MCF 10A (cell line): ENCODE results near the gene EXOC3L1. TPM values are rescaled to one million over a fixed set of nuclear protein-coding genes. Genes with fewer than 3 reads are reported as not detected.
A peak's percentile ranks its signal among the peaks of the same experiment; 100 is the strongest.

ENCODE experiments used
- BruUV-seq: library from RNA; stranded (reverse); fragments of 400-500 nt; replicated peaks from 2 replicates; lab custom pipeline; 2021; lab: Mats Ljungman, UMichigan
- CTCF ChIA-PET: fragments of 300-600 bp; sonication (Branson Sonifier 250); formaldehyde crosslinking; extraction: SDS; loops from one replicate; lab custom pipeline; 2021; ENCODE audit warnings: antibody characterized with exemption, inconsistent platforms; lab: Yijun Ruan, JAX
- POLR2A ChIA-PET: fragments of 300-600, 350-650 bp; sonication (Branson Sonifier 250); formaldehyde crosslinking; extraction: SDS; loops from one replicate; lab custom pipeline; 2020; ENCODE audit warnings: antibody characterized with exemption, inconsistent platforms; lab: Yijun Ruan, JAX
- DNase-seq: peaks from one replicate; pipeline ENCODE4 v3.0.0-alpha.2; 2018; ENCODE audit not compliant: unreplicated experiment
- H3K27ac Mint-ChIP-seq: one replicate; pipeline ENCODE4 v1.8.0; 2022; ENCODE audit warnings: mild to moderate bottlenecking, low read depth, mixed read lengths; ENCODE audit not compliant: unreplicated experiment
- H3K27me3 Mint-ChIP-seq: one replicate; pipeline ENCODE4 v1.8.0; 2022; ENCODE audit warnings: mixed read lengths; ENCODE audit not compliant: insufficient read depth, unreplicated experiment
- H3K36me3 Mint-ChIP-seq: one replicate; pipeline ENCODE4 v1.8.0; 2022; ENCODE audit warnings: mild to moderate bottlenecking, moderate library complexity, mixed read lengths; ENCODE audit not compliant: insufficient read depth, unreplicated experiment
- H3K4me1 Mint-ChIP-seq: one replicate; pipeline ENCODE4 v1.8.0; 2022; ENCODE audit warnings: mixed read lengths; ENCODE audit not compliant: insufficient read depth, unreplicated experiment
- H3K4me3 Mint-ChIP-seq: one replicate; pipeline ENCODE4 v1.8.0; 2022; ENCODE audit warnings: mild to moderate bottlenecking, moderate library complexity, mixed read lengths; ENCODE audit not compliant: unreplicated experiment
- H3K9me3 Mint-ChIP-seq: one replicate; pipeline ENCODE4 v1.8.0; 2022; ENCODE audit warnings: mixed read lengths; ENCODE audit not compliant: unreplicated experiment
- CTCF ChIP-seq: fragments of 200-600 bp; IDR thresholded peaks from one replicate; pipeline ENCODE4 v1.8.0; 2022; ENCODE audit warnings: antibody characterized with exemption, mild to moderate bottlenecking; ENCODE audit not compliant: unreplicated experiment
- intact Hi-C: fragments of 100-400 bp; cut with micrococcal nuclease; formaldehyde crosslinking; loops from 2 replicates; pipeline ENCODE4 v1.14.1; 2022
- total RNA-seq: library from RNA; stranded (reverse); gene quantifications from 2 replicates; pipeline ENCODE4 v1.2.3, GENCODE V29; 2022

Gene EXOC3L1
- total RNA-seq, 1 experiment from 2014 or later: not detected

DNA sequence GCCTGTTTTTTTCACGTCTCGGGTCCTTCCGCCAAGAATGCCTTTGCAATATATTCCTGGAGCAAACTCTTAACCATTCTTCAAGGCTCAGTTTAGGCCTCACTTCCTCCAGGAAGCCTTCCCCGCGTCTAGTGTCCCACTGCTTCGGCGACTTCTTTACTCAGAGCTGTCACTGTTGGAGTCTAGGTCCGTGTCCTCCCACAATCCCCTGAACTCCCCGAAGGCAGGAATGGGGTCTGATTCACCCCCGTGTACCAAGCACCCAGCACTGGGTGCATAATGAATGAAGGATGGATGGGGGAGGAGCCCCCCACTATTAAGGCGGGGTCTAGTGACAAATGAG, 6.7 kb downstream of the EXOC3L1 start:
- no peaks in the 10 kb centered on the region for H3K27me3 Mint-ChIP-seq
- CTCF ChIA-PET: interaction anchor here (0.6 to 1.9 kb wide), 4 partner anchors 8 to 26 kb away, joined by 3 to 8 read pairs (median 4); partner anchors contain the start of gene ELMO3

GRCh38 chr16:67182288-67182687, 7.6 kb downstream of the EXOC3L1 start:
- ChIA-PET POLR2A (interaction anchor here (1.3 to 4.9 kb wide), 8 partner anchors 8 to 65 kb away, joined by 4 to 46 read pairs (median 10); partner anchors contain the start of genes ELMO3, FBXL8, FHOD1 and NOL3), CTCF (interaction anchor here (0.6 to 2.0 kb wide), 5 partner anchors 9 to 188 kb away, joined by 3 to 10 read pairs (median 4); partner anchors contain the start of genes ELMO3, FBXL8 and TRADD)

More for the DNA sequence above, 6.7 kb downstream of the EXOC3L1 start:
- Mint-ChIP-seq H3K27ac (no peak overlapping the region), H3K9me3 (no peaks in the 10 kb centered on the region), H3K36me3 (peaks cover 8% of the 10 kb centered on the region), H3K4me3 (no peak overlapping the region), H3K4me1 (peaks cover 13% of the 10 kb centered on the region)
- POLR2A ChIA-PET: interaction anchor here (0.8 to 4.9 kb wide), 12 partner anchors 9 to 128 kb away, joined by 3 to 46 read pairs (median 7); partner anchors contain the start of genes ELMO3, FBXL8, FHOD1 and NOL3
- intact Hi-C loops: loop anchor here (5.0 kb wide), 1 partner anchor 286 kb away; no protein-coding TSS in a partner anchor
- no peak for DNase-seq
- no TSS peak for BruUV-seq
- no peak for TF ChIP-seq CTCF

GRCh38 chr16:67181346-67181745, 8.6 kb downstream of the EXOC3L1 start:
- peaks cover 10% of the 10 kb centered on the region for H3K36me3 Mint-ChIP-seq
- peaks cover 26% of the 10 kb centered on the region for H3K4me1 Mint-ChIP-seq
- BruUV-seq: no TSS peak
- no peak for TF ChIP-seq CTCF
- no peaks in the 10 kb centered on the region for H3K9me3 Mint-ChIP-seq
- H3K27me3 Mint-ChIP-seq: no peaks in the 10 kb centered on the region
- peak; percentile 74 for DNase-seq
- no peak overlapping the region for H3K4me3 Mint-ChIP-seq
- intact Hi-C loops: loop anchor here (5.0 kb wide), 1 partner anchor 284 kb away; no protein-coding TSS in a partner anchor
- no peak overlapping the region for H3K27ac Mint-ChIP-seq
- ChIA-PET POLR2A (interaction anchor here (0.6 to 4.9 kb wide), 7 partner anchors 11 to 234 kb away, joined by 3 to 24 read pairs (median 4); partner anchors contain the start of genes E2F4, FBXL8, PHAF1 and TRADD), CTCF (interaction anchor here (2.0 kb wide), 1 partner anchor 21 kb away, joined by 10 read pairs; the partner anchor contains the start of genes FBXL8 and TRADD)

More at GRCh38 chr16:67182288-67182687, 7.6 kb downstream of the EXOC3L1 start:
- Mint-ChIP-seq H3K9me3 (no peaks in the 10 kb centered on the region), H3K27me3 (no peaks in the 10 kb centered on the region), H3K4me1 (peaks cover 20% of the 10 kb centered on the region), H3K4me3 (no peak overlapping the region), H3K36me3 (peaks cover 10% of the 10 kb centered on the region), H3K27ac (no peak overlapping the region)
- TF ChIP-seq CTCF: no peak
- intact Hi-C loops: loop anchor here (5.0 kb wide), 1 partner anchor 285 kb away; no protein-coding TSS in a partner anchor
- TSS peak; percentile 28 for BruUV-seq
- no peak for DNase-seq

DNA sequence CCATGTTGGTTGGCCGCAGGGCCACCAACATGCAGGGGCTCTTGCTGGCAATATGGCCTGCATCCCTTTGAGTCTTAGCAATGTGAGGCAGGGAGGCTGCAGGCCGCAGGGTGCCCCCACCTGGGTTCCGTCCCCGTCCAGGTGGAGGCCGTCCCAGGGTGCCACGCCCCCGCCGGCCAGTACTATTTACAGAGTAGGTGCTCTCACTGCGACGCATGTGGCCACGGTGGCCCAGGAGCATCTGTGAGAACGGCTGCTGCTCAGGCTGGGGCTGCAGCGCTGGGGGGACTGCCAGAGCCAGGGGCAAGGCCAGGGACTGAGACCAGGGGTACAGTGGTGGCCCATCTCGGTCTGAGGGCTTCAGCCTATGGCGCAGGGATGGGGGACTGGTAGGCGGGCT, 9.8 kb downstream of the EXOC3L1 start:
- Mint-ChIP-seq H3K9me3 (no peaks in the 10 kb centered on the region), H3K36me3 (peaks cover 20% of the 10 kb centered on the region), H3K27ac (no peak overlapping the region), H3K4me1 (peaks cover 33% of the 10 kb centered on the region), H3K27me3 (no peaks in the 10 kb centered on the region), H3K4me3 (no peak overlapping the region)
- no TSS peak for BruUV-seq
- intact Hi-C loops: loop anchor here (5.0 kb wide), 1 partner anchor 283 kb away; no protein-coding TSS in a partner anchor
- POLR2A ChIA-PET: interaction anchor here (1.1 kb wide), 1 partner anchor 152 kb away, joined by 3 read pairs; no protein-coding TSS in a partner anchor
- TF ChIP-seq CTCF: no peak
- no peak for DNase-seq
- CTCF ChIA-PET: interaction anchor here (2.0 kb wide), 1 partner anchor 19 kb away, joined by 10 read pairs; the partner anchor contains the start of genes FBXL8 and TRADD
